Activated naive CD8-positive, alpha-beta T cell treated with anti-CD3 and anti-CD28 coated beads, Interleukin-2, amount 10 ng/mL, durations not matched to agents 7 days and 5 days (primary cell): Measurements from ENCODE around the gene MINK1. TPM values are rescaled to one million over a fixed set of nuclear protein-coding genes. Genes with fewer than 3 reads are reported as not detected.
"Not testable (repeated sequence)": the region's sequence is repeated elsewhere in the genome, so short reads cannot be mapped to it uniquely, and the experiment has no call there.

Source experiments
- ATAC-seq: fragments of 150-1000 bp; cut with Tn5 transposase; one replicate; pipeline ENCODE4 v1.10.0; 2021; ENCODE audit warnings: low read depth, moderate library complexity
- POLR2A ChIA-PET: fragments of 350-600 bp; sonication (Branson Sonifier 250); formaldehyde crosslinking; loops from one replicate; lab custom pipeline; 2021; ENCODE audit warnings: antibody characterized with exemption; lab: Charles Lee
- DNase-seq: peaks from one replicate; pipeline ENCODE4 v3.0.0; 2021
- H3K27ac Mint-ChIP-seq: one replicate; pipeline ENCODE4 v1.8.0; 2022; ENCODE audit warnings: mild to moderate bottlenecking, mixed read lengths
- H3K27me3 Mint-ChIP-seq: one replicate; pipeline ENCODE4 v1.8.0; 2022; ENCODE audit warnings: mild to moderate bottlenecking, moderate library complexity, mixed read lengths
- H3K36me3 Mint-ChIP-seq: one replicate; pipeline ENCODE4 v1.8.0; 2021; ENCODE audit warnings: mild to moderate bottlenecking, mixed read lengths
- H3K4me1 Mint-ChIP-seq: one replicate; pipeline ENCODE4 v1.8.0; 2021; ENCODE audit warnings: mixed read lengths
- H3K4me3 Mint-ChIP-seq: one replicate; pipeline ENCODE4 v1.8.0; 2022; ENCODE audit warnings: mild to moderate bottlenecking, moderate library complexity, mixed read lengths
- H3K9me3 Mint-ChIP-seq: one replicate; pipeline ENCODE4 v1.8.0; 2021; ENCODE audit warnings: mixed read lengths
- total RNA-seq, 2 experiments: library from RNA; stranded (reverse); gene quantifications; one replicate each; pipeline ENCODE4 v1.2.3, GENCODE V29; 2021

The MINK1 gene
- total RNA-seq, 2 experiments from 2014 or later, result 123 to 128 TPM

- POLR2A ChIA-PET, result interaction anchor here (0.7 kb wide), 1 partner anchor 60 kb away, joined by 4 read pairs; no protein-coding TSS in a partner anchor
- Mint-ChIP-seq H3K36me3 (peaks cover 1% of the 10 kb centered on the region), H3K4me1 (no peaks in the 10 kb centered on the region), H3K9me3 (no peaks in the 10 kb centered on the region), H3K27me3 (no peaks in the 10 kb centered on the region), H3K4me3 (no peak overlapping the region), H3K27ac (no peak overlapping the region)
- DNase-seq (no peak), ATAC-seq (no peak)
Measured at GRCh38 chr17:4822835-4823234, 10.3 kb upstream of the MINK1 start.

GRCh38 chr17:4823373-4824089, 9.6 kb upstream of the MINK1 start:
- no peak for DNase-seq
- Mint-ChIP-seq H3K27ac (no peak overlapping the region), H3K9me3 (no peaks in the 10 kb centered on the region), H3K4me3 (no peak overlapping the region), H3K36me3 (peaks cover 1% of the 10 kb centered on the region), H3K4me1 (no peaks in the 10 kb centered on the region), H3K27me3 (no peaks in the 10 kb centered on the region)
- no peak for ATAC-seq
- POLR2A ChIA-PET, result no interaction called here

GRCh38 chr17:4827399-4827798, 5.7 kb upstream of the MINK1 start:
- no peaks in the 10 kb centered on the region for H3K27me3 Mint-ChIP-seq
- no peak for DNase-seq

GRCh38 chr17:4832829-4833177, 337 bp upstream of the MINK1 start:
- POLR2A ChIA-PET, result interaction anchor here (1.3 to 1.5 kb wide), 2 partner anchors 25 to 44 kb away, joined by 3 read pairs; no protein-coding TSS in a partner anchor
- Mint-ChIP-seq H3K4me1 (peaks cover 27% of the 10 kb centered on the region), H3K4me3 (peak overlapping the region; percentile 97)

More at GRCh38 chr17:4827399-4827798, 5.7 kb upstream of the MINK1 start:
- no peak for ATAC-seq
- no peaks in the 10 kb centered on the region for H3K36me3 Mint-ChIP-seq
- H3K4me1 Mint-ChIP-seq, result no peaks in the 10 kb centered on the region
- H3K4me3 Mint-ChIP-seq, result no peak overlapping the region
- H3K27ac Mint-ChIP-seq, result no peak overlapping the region
- H3K9me3 Mint-ChIP-seq, result no peaks in the 10 kb centered on the region
- POLR2A ChIA-PET, result no interaction called here

GRCh38 chr17:4833941-4834680, 971 bp downstream of the MINK1 start:
- H3K4me1 Mint-ChIP-seq, result peaks cover 27% of the 10 kb centered on the region
- H3K36me3 Mint-ChIP-seq, result peaks cover 9% of the 10 kb centered on the region
- POLR2A ChIA-PET, result interaction anchor here (0.7 to 2.0 kb wide), 4 partner anchors 26 to 124 kb away, joined by 3 to 6 read pairs (median 3); partner anchors contain the start of gene ARRB2
- peak overlapping the region; percentile 76 for H3K27ac Mint-ChIP-seq
- H3K27me3 Mint-ChIP-seq, result no peaks in the 10 kb centered on the region
- ATAC-seq (no peak), DNase-seq (no peak)
- H3K4me3 Mint-ChIP-seq, result peak overlapping the region; percentile 86
- no peaks in the 10 kb centered on the region for H3K9me3 Mint-ChIP-seq

More at GRCh38 chr17:4832829-4833177, 337 bp upstream of the MINK1 start:
- H3K27ac Mint-ChIP-seq, result peak overlapping the region; percentile 88
- not testable (repeated sequence) for DNase-seq, H3K9me3 Mint-ChIP-seq, ATAC-seq, H3K36me3 Mint-ChIP-seq, H3K27me3 Mint-ChIP-seq

GRCh38 chr17:4834681-4835020, 1.5 kb downstream of the MINK1 start:
- Mint-ChIP-seq H3K27me3 (no peaks in the 10 kb centered on the region), H3K4me1 (peaks cover 33% of the 10 kb centered on the region), H3K4me3 (peak overlapping the region; percentile 86), H3K9me3 (no peaks in the 10 kb centered on the region), H3K36me3 (peaks cover 12% of the 10 kb centered on the region), H3K27ac (peak overlapping the region; percentile 15)
- POLR2A ChIA-PET, result interaction anchor here (2.0 kb wide), 1 partner anchor 125 kb away, joined by 6 read pairs; the partner anchor contains the start of gene ARRB2
- no peak for DNase-seq
- no peak for ATAC-seq

GRCh38 chr17:4836221-4836620, 3.1 kb downstream of the MINK1 start:
- no peaks in the 10 kb centered on the region for H3K27me3 Mint-ChIP-seq
- ATAC-seq, result no peak
- H3K9me3 Mint-ChIP-seq, result no peaks in the 10 kb centered on the region
- DNase-seq, result no peak
- H3K27ac Mint-ChIP-seq, result no peak overlapping the region
- peaks cover 12% of the 10 kb centered on the region for H3K36me3 Mint-ChIP-seq
- H3K4me1 Mint-ChIP-seq, result peaks cover 47% of the 10 kb centered on the region
- POLR2A ChIA-PET, result no interaction called here
- no peak overlapping the region for H3K4me3 Mint-ChIP-seq

GRCh38 chr17:4837471-4838308, 4.5 kb downstream of the MINK1 start:
- H3K9me3 Mint-ChIP-seq, result no peaks in the 10 kb centered on the region
- H3K36me3 Mint-ChIP-seq, result peaks cover 12% of the 10 kb centered on the region
- ATAC-seq (no peak), DNase-seq (no peak)
- H3K4me1 Mint-ChIP-seq, result peaks cover 50% of the 10 kb centered on the region
- H3K27ac Mint-ChIP-seq, result no peak overlapping the region
- POLR2A ChIA-PET, result no interaction called here
- H3K27me3 Mint-ChIP-seq, result no peaks in the 10 kb centered on the region
- no peak overlapping the region for H3K4me3 Mint-ChIP-seq

- H3K4me3 Mint-ChIP-seq, result no peak overlapping the region
- H3K36me3 Mint-ChIP-seq, result peaks cover 12% of the 10 kb centered on the region
- no peaks in the 10 kb centered on the region for H3K9me3 Mint-ChIP-seq
- H3K4me1 Mint-ChIP-seq, result peaks cover 50% of the 10 kb centered on the region
- POLR2A ChIA-PET, result interaction anchor here (0.7 kb wide), 1 partner anchor 48 kb away, joined by 3 read pairs; no protein-coding TSS in a partner anchor
- H3K27ac Mint-ChIP-seq, result no peak overlapping the region
- no peaks in the 10 kb centered on the region for H3K27me3 Mint-ChIP-seq
- DNase-seq, result no peak
- no peak for ATAC-seq
Measured at GRCh38 chr17:4838309-4838785, 5.2 kb downstream of the MINK1 start.

- Mint-ChIP-seq H3K27ac (no peak overlapping the region), H3K36me3 (peaks cover 9% of the 10 kb centered on the region), H3K4me1 (peaks cover 45% of the 10 kb centered on the region), H3K27me3 (no peaks in the 10 kb centered on the region), H3K4me3 (no peak overlapping the region), H3K9me3 (no peaks in the 10 kb centered on the region)
- POLR2A ChIA-PET, result no interaction called here
- ATAC-seq, result no peak
- no peak for DNase-seq
Measured at GRCh38 chr17:4839221-4839620, 6.1 kb downstream of the MINK1 start.

GRCh38 chr17:4839965-4840892, 7.1 kb downstream of the MINK1 start:
- no peak for ATAC-seq
- H3K4me1 Mint-ChIP-seq, result peaks cover 35% of the 10 kb centered on the region
- H3K36me3 Mint-ChIP-seq, result peaks cover 11% of the 10 kb centered on the region
- peak overlapping the region; percentile 20 for H3K4me3 Mint-ChIP-seq
- POLR2A ChIA-PET, result no interaction called here
- no peak for DNase-seq
- H3K9me3 Mint-ChIP-seq, result no peaks in the 10 kb centered on the region
- H3K27me3 Mint-ChIP-seq, result no peaks in the 10 kb centered on the region
- no peak overlapping the region for H3K27ac Mint-ChIP-seq

GRCh38 chr17:4840893-4841242, 7.7 kb downstream of the MINK1 start:
- Mint-ChIP-seq H3K4me1 (peaks cover 29% of the 10 kb centered on the region), H3K4me3 (peak overlapping the region; percentile 20), H3K27ac (no peak overlapping the region)

More at GRCh38 chr17:4840893-4841242, 7.7 kb downstream of the MINK1 start:
- ATAC-seq, result peak; percentile 55
- POLR2A ChIA-PET, result no interaction called here
- H3K36me3 Mint-ChIP-seq, result peaks cover 13% of the 10 kb centered on the region
- H3K27me3 Mint-ChIP-seq, result no peaks in the 10 kb centered on the region
- no peak for DNase-seq
- H3K9me3 Mint-ChIP-seq, result no peaks in the 10 kb centered on the region
